ENCODE results near the gene PTPRD. TPM values are rescaled to one million over a fixed set of nuclear protein-coding genes. Genes with fewer than 3 reads are reported as not detected.

PTPRD gene
- total RNA-seq, 4 donors from 2014 or later, result 0.72 to 8.0 (median 3.0) TPM

DNA sequence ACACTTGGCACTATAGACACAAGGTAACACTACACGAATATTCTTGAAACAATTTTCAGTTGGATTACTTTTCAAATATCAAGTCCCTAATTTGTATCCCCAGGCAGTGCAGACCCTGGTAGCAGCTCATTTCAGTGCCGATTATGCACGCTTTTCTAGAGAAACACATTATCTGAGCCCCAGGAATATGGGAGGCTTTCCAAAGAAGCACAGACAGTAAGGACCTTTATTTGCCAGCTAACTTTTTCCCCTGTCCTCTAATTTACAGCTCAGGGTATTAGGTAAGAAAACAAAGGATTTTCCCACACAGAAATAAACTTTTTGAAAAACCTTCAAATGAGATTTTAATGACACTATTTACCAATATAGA, 1961.0 kb downstream of the PTPRD start:
- no peak for DNase-seq (ENCODE audit: low spot score in 2 of 2)
- 36 to 40% methylated on average over 3 of the region's 3 CpGs for WGBS, 2 donors
- intact Hi-C loops (cut with DNase I; ENCODE audit: low total_unique reads), result no loop called here
- no peak overlapping the region for H3K4me3 ChIP-seq (ENCODE audit: low read depth, poor library complexity, severe bottlenecking)
- TF ChIP-seq POLR2A (IDR thresholded peaks at IDR 0.05), result no peak
- TF ChIP-seq, protein P1, sequence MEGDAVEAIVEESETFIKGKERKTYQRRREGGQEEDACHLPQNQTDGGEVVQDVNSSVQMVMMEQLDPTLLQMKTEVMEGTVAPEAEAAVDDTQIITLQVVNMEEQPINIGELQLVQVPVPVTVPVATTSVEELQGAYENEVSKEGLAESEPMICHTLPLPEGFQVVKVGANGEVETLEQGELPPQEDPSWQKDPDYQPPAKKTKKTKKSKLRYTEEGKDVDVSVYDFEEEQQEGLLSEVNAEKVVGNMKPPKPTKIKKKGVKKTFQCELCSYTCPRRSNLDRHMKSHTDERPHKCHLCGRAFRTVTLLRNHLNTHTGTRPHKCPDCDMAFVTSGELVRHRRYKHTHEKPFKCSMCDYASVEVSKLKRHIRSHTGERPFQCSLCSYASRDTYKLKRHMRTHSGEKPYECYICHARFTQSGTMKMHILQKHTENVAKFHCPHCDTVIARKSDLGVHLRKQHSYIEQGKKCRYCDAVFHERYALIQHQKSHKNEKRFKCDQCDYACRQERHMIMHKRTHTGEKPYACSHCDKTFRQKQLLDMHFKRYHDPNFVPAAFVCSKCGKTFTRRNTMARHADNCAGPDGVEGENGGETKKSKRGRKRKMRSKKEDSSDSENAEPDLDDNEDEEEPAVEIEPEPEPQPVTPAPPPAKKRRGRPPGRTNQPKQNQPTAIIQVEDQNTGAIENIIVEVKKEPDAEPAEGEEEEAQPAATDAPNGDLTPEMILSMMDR (IDR thresholded peaks at IDR 0.05), result no peak

DNA sequence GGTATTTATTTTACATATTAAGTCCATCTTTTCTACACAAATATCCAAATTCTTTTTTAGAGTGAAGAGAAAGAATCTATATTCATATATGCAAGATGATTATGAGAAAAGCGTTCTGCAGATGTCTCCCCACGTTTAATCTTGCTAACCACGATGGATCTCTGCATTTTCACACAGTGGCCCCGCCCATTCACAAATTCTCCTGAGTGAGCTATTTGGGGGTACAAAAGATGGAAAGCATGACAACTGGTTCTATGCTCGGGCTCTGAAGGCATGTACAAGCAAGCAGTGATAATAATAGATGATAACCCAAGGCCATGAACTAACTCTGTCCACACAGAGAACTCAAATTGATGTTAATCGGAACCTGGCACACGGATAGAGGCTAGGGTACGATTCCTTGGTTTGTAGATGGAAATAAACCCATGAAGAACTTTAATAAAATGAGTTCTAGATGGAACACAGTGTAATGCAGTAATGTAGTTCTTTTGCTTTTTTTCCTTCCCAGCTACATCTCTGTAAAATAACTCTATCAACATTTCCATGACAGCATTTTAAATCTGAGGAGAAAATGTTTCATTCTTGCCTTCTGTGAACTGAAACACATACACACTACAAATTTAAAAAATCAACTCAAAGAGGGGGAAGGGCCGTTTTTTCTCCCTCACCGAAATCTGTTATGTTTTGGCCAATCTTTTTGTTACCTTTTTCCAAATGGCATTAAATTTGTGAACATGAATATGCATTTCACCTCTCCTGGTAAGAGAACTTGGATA, 1961.5 kb downstream of the PTPRD start:
- no peak for TF ChIP-seq POLR2A (IDR thresholded peaks at IDR 0.05)
- TF ChIP-seq, protein P1 (IDR thresholded peaks at IDR 0.05), result no peak
- DNase-seq (ENCODE audit: low spot score in 2 of 2), result no peak
- 46 to 57% methylated on average over 10 of the region's 10 CpGs for WGBS, 2 donors
- H3K4me3 ChIP-seq (ENCODE audit: low read depth, poor library complexity, severe bottlenecking), result no peak overlapping the region
- intact Hi-C loops (cut with DNase I; ENCODE audit: low total_unique reads), result no loop called here

DNA sequence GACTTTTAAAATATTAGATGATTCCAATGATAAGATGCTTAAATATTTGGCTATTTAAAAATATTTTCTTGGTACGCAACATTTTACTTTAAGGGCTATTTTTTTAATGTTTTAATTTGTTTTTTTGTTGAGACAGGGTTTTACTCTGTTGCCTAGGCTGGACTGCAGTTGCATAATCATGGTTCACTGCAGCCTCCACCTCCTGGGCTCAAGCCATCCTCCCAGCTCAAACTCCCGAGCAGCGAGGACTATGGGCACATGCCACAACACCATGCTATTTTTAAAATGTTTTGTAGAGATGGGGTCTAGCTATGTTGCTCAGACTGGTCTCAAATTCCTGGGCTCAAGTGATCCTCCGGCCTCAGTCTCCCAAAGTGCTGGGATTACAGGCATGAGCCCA, 1963.0 kb downstream of the PTPRD start:
- no peak overlapping the region for H3K4me3 ChIP-seq (ENCODE audit: low read depth, poor library complexity, severe bottlenecking)
- no peak for DNase-seq (ENCODE audit: low spot score in 2 of 2)
- WGBS, 2 donors, result 83 to 84% methylated on average over 4 of the region's 4 CpGs
- TF ChIP-seq POLR2A (IDR thresholded peaks at IDR 0.05), result no peak
- TF ChIP-seq, protein P1 (IDR thresholded peaks at IDR 0.05), result no peak
- intact Hi-C loops (cut with DNase I; ENCODE audit: low total_unique reads), result no loop called here

DNA sequence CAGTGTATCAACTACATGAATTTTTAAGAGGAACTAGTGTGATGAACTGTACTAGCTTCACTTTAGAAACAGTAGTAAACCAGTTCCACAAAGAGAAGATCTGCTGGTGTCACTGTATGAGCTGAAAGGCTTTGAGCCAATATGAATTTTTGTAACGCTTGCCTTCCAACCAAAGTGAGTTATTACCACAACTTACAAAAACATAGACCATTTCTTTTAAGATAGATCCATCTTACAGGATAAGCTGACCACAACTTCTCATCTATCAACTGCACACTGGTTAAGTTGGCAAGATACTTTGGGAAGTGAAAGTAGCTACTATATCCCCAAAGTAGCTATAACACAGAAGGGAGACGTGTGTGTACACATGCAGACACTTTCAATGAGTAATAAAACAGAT, 1963.6 kb downstream of the PTPRD start:
- intact Hi-C loops (cut with DNase I; ENCODE audit: low total_unique reads), result no loop called here
- WGBS, 2 donors, result 59 to 73% methylated on average over 2 of the region's 2 CpGs
- DNase-seq (ENCODE audit: low spot score in 2 of 2), result no peak
- TF ChIP-seq, protein P1 (IDR thresholded peaks at IDR 0.05), result no peak
- no peak for TF ChIP-seq POLR2A (IDR thresholded peaks at IDR 0.05)
- no peak overlapping the region for H3K4me3 ChIP-seq (ENCODE audit: low read depth, poor library complexity, severe bottlenecking)

DNA sequence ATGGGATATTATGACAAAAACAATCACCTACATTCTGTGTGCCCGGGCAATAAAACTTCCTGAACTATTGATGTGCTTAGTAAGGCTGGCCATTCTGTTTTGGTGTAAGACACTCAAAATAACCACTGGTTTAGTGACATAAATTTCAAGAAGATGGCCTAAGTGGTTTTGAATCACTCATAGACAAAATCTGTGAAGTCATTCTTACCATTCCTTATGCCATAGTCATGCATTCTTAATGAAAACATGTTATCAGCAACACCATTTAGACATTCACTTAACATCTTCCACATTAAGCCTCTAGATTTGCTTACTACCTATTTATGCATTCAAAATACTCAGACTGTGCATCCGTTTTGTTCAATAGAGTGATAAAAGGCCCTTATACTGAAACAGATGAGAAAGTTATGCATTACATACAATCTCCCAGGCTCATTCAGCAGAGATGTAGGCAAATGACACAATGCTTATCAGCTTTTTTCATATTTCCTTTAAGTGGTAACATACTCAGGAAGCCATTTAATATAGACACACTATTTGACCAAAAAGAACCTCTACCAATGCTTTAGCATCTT, 1964.4 kb downstream of the PTPRD start:
- H3K4me3 ChIP-seq (ENCODE audit: low read depth, poor library complexity, severe bottlenecking), result no peak overlapping the region
- DNase-seq (ENCODE audit: low spot score in 2 of 2), result no peak
- intact Hi-C loops (cut with DNase I; ENCODE audit: low total_unique reads), result no loop called here
- TF ChIP-seq, protein P1 (IDR thresholded peaks at IDR 0.05), result no peak
- TF ChIP-seq POLR2A (IDR thresholded peaks at IDR 0.05), result no peak
- WGBS, 2 donors, result 75 to 80% methylated on average over 2 of the region's 2 CpGs
